ENCODE results near the gene CDIP1.

CDIP1 gene

GRCh38 chr16:4513086-4513860, 25.3 kb downstream of the CDIP1 start:
- no peak for DNase-seq

DNA sequence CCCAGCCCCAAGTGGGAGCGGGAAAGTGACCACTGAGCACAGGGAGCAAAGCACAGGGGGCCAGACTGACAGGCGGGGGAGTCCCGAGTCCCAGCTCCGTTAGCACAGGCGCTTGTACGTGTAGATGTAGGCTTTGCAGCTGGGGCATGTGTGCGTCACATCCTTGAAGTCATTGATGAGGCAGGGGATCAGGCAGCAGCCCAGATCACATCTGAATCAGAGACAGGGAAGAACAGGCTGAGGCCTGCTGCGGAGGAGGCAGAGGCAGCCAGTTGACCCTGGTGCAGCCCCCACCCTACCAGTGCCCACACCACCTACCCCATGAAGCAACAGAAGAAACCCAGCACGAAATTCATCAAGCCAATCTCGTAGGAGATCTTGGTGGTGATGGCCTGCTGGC, 26.1 kb downstream of the CDIP1 start:
- DNase-seq, result no peak

GRCh38 chr16:4511441-4512082, 27.0 kb downstream of the CDIP1 start:
- no peak for DNase-seq

GRCh38 chr16:4510747-4511426, 27.7 kb downstream of the CDIP1 start:
- no peak for DNase-seq

- DNase-seq, result no peak
These were observed 28.4 kb downstream of the CDIP1 start for GRCh38 chr16:4510131-4510530.

- no peak for DNase-seq
These were observed 29.2 kb downstream of the CDIP1 start for GRCh38 chr16:4509420-4509819.

DNA sequence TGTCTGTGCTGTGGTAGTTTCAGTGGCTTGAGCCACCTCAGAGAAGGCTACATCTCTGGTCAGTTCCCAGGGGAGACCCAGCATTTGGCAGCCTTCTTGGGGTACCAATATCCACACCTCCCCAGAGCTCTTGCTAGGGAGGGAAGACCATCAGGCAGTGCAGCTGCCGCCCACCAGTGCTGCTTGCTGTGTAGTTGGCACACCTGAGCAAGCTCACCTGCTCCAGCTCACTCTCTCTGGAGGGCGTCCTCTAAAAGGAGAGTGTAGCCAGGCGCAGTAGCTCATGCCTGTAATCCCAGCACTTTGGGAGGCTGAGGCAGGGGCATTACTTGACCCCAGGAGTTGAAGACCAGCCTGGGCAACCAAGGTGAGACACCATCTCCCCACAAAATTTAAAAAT, 29.8 kb downstream of the CDIP1 start:
- no peak for DNase-seq

DNA sequence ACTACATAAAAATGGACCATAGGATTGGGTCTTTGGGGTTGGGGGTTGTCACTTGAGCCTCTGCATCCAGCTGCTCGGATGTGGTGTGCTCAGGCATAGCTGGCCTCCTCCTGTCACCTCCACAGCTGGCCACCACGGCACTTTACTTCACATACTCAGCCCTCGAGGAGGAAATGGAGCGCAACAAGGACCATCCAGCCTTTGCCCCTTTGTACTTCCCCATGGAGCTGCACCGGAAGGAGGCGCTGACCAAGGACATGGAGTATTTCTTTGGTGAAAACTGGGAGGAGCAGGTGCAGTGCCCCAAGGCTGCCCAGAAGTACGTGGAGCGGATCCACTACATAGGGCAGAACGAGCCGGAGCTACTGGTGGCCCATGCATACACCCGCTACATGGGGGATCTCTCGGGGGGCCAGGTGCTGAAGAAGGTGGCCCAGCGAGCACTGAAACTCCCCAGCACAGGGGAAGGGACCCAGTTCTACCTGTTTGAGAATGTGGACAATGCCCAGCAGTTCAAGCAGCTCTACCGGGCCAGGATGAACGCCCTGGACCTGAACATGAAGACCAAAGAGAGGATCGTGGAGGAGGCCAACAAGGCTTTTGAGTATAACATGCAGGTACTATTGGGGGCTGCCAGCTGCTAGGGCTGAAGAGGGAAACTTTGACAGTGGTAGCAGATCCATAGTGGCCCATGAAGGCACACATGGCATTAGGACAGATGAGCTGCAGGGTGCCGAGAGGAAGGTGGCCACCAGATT, 30.8 kb downstream of the CDIP1 start:
- no peak for DNase-seq

GRCh38 chr16:4506450-4506849, 32.1 kb downstream of the CDIP1 start:
- DNase-seq, result peak; percentile 51

GRCh38 chr16:4505356-4506147, 33.0 kb downstream of the CDIP1 start:
- DNase-seq, result no peak

- DNase-seq, result no peak
These were observed 37.5 kb downstream of the CDIP1 start for GRCh38 chr16:4501071-4501478.

DNA sequence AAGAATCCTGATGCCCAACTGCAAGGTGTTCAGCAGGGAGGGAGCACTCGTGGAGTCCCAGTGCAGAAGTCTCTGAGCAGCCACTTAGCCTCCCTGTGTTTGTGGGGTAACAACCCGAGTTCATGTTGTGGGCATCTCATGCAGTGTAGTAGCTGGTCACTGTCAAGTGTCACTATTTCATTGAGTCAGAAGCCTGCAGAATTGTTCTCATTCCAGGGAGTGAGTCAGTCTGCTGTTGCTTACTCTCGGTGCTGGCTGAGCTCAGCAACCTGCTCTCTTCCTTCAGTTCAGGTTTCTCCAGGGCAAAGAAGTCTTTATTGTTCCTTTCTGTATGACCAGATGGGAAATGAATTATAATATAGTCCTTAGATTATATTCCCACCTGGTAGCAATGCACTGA, 38.3 kb downstream of the CDIP1 start:
- peak; percentile 80 for DNase-seq

DNA sequence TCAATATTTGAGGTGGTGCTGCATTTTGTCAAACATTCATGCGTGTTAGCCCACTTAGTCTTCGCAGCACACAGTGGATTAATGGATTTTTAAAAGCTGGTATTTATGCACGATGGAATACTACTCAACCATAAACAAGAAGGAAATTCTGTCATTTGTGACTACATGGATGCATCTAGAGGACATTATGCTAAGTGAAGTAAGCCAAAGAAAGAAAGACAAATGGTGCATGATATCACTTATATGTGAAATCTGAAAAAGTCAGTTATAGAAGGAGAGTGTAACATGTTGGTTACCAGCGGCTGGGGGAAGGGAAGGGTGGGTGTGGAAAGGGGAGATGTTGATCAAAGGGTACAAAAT, 39.4 kb downstream of the CDIP1 start:
- DNase-seq, result no peak

GRCh38 chr16:4498546-4499195, 39.9 kb downstream of the CDIP1 start:
- DNase-seq, result no peak

DNA sequence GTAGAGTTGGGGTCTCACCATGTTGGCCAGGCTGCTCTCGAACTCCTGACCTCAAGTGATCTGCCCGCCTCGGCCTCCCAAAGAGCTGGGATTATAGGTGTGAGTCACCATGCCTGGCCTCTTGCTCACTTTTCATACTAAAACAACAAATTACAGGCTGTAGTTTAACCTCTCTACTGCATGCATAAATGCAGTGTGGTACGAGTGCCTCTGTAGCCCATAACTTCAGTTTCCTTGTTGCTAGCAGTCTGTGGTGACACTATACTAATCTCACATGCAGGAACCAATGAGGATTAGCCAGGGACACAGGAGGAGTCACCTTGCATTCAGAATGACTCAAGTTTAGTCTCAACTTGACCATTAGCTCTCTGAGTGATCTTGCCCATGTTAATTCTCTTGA, 42.3 kb downstream of the CDIP1 start:
- DNase-seq, result peak; percentile 40

- peak; percentile 32 for DNase-seq
These were observed 42.8 kb downstream of the CDIP1 start for GRCh38 chr16:4495766-4496165.

GRCh38 chr16:4494746-4495490, 43.7 kb downstream of the CDIP1 start:
- peak; percentile 92 for DNase-seq

DNA sequence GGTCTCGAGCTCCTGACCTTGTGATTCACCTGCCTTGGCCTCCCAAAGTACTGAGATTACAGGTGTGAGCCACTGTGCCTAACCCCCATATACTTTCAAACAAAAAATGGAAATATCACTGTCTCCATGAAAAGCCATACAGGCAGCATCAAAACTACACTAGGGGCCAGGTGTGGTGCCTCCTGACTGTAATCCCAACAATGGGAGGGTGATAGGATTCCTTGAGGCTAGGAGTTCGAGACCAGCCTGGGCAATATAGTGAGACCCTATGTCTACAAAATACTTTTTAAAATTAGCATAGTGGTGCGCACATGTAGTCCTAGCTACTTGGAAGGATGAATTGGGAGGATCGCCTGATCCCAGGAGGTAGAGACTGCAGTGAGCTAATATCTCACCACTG, 46.7 kb downstream of the CDIP1 start:
- no peak for DNase-seq

- DNase-seq, result peak; percentile 94
These were observed 49.5 kb downstream of the CDIP1 start for GRCh38 chr16:4489030-4489429.

- DNase-seq, result no peak
These were observed 50.0 kb downstream of the CDIP1 start for GRCh38 chr16:4488499-4488967.

DNA sequence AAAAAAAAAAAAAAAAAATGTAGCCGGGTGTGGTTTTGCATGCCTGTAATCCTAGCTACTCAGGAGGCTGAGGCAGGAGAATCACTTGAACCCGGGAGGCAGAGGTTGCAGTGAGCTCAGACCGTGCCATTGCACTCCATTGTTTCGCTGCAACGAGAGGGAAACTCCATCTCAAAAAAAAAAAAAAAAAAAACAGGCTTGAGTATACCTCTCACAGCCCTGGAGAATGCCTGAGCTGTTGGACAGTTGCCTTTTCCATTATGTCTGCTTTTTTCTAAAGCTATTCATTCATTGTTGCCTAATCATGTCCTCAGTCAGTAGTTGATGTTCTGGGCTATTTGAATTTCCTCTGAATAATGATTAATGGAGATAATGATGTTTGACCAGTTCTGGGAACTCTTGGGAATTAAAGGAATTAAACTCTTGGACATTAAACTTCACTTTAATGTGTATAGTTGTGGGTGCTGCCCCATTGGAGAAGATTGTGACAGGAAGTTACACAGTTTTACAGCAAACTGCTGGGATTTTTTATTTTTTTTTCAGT, 50.5 kb downstream of the CDIP1 start:
- peak; percentile 40 for DNase-seq
